GM18517 (cell line): ENCODE results near the gene KLF7.

ENCODE experiments used
- ATAC-seq: cut with Tn5 transposase; IDR thresholded peaks from one replicate; pipeline ENCODE4 v1.9.1; 2021; ENCODE audit warnings: mild to moderate bottlenecking, moderate library complexity; ENCODE audit not compliant: unreplicated experiment

The KLF7 gene

DNA sequence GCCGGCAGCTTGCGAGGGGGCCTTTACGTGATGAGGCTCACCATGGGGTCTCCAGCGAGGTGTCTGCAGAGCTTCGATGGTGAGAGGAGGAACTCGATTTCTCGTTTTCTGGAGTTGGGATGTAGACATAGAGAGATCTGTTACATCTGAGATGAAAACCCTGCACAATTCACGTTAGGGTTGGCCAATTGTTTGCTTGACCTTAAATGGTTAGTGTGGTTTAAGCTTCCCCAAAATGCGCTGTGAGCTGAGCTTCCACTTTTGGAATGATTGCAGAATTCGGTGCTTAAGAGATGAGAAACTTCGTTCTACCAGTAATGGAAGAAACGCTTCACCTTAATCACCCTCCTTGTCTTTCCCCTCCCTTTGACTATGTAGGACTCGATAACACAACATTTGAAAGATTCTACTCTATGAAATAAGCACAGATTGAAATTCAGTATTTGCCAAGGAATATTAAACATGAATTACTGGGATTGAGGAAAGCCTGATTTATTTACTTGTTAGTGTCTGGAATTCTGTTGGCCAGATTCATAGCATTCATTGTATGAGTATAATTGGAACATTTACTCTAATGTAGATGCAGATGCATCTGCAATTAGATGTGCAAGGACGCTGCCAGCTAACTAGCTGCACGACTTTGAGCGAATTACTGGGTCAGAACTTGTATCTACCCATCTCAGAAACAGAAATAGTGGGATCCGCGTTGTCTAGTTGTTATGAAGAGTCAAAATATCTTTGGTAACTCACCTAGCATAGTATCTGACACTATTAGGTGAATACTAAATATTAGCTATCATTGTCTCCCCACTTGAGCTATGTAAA lies 1.6 kb upstream of the KLF7 start:
- ATAC-seq: peak; percentile 0

DNA sequence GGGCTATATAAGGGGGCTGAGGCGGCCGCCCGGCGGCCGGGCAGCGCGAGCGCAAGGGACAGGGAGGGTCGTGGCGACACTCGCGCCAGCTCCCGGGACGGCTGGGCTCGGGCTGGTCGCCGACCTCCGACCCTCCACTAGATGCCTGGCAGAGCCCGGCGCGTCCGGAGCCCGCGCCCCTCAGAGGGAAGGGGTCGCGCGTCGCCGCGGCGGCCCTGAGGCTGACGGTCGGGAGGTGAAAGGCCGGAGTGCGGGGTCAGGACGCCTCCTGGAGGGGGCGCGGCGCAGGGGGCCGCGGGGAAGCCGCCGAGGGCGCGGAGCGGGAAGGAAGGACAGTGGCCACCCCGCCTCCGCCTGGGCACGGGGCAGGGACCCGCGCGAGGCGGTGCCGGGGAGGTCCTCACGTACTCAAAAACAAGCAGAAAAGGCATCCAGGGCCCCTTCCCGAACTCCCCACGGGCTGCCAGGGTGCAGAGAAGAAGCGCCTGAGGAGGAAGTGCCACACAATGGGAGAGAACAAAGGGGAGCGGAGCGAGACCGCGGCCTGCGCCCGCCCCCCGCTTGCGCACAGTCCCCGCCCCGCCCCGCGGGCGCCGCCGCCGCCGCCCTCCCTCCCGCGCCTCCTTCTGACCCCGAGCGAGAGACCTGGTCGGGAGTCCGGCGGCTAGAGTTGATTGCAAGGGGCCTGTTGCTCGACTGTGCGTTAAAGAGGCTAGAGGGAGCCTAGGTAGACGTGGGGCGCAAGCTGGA lies 776 bp upstream of the KLF7 start:
- peak; percentile 46 for ATAC-seq

DNA sequence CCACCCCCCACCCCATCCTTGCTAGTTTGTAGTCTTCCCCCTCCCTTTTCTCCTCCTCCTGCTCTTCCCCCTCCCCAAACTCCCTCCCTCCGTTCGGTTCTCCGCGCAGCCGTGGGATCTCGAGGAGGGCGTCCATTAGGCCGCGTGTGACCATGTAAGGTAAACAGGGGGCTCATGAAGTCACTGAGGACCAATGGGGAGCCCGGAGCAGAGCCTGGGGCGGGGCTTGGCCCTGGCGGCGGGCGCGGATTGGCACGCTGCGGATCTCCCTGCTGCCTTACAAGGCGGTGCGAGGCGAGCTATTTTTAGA lies 246 bp upstream of the KLF7 start:
- ATAC-seq: peak; percentile 90

GRCh38 chr2:207164006-207164831 lies 1.5 kb downstream of the KLF7 start:
- ATAC-seq: no peak

- ATAC-seq: no peak
Measured at GRCh38 chr2:207163756-207164005, 2.1 kb downstream of the KLF7 start.

- no peak for ATAC-seq
Measured at GRCh38 chr2:207163053-207163755, 2.5 kb downstream of the KLF7 start.

DNA sequence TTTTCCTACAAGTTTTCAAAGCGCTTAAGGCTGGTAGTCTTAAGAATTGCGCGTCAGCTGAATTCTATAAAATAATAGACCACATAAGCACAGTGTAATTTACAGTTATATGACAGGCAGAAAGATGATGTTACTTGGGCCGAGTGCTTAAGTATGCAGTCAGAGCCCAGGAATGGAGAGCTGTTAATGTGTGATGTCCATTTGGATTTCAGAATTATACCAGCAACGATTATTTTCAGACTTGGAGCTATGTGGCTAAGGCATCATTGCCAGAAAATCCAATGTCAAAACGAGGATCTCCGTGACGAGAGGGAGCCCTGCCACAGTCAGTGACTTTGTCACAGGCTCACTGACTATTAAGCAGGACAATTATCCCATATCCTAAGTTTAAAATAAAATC lies 3.4 kb downstream of the KLF7 start:
- no peak for ATAC-seq

GRCh38 chr2:207161247-207162123 lies 4.3 kb downstream of the KLF7 start:
- no peak for ATAC-seq

DNA sequence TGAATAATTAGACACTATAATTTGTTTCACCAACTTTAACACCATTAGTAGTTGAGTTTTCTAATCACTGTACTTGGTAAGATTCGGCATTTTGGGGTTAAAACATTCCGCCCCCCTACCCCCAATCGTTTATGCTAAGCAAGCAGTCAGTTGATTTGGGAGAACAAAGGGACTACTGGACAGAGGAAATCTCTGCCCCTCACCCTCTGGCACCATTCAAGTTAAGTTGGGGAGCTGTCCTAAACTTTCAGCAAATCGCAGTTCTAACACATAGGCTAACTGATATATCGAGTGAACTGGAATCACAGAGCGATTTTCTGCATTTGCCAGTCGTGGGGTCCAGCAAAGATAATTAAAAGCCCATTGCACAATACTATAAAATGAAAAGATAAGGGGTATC lies 5.6 kb downstream of the KLF7 start:
- ATAC-seq: no peak

DNA sequence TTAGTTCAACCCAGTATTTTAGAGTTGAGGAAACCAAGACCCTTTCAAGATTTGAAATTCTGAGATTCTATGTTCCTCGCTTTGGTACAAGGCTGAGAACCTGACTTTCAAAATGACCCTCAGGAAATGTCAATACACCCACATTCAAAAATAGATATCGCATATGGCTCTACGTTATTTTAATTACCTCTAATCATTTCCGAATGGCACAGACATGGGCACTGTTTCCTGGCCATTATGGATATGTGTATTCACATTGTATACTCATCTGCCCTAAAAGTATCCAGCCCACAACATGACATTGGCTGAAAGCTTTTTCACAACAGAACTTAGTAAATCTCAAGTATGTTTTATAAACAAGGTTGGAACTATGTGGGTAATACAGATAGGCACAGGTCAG lies 6.7 kb downstream of the KLF7 start:
- ATAC-seq: no peak

DNA sequence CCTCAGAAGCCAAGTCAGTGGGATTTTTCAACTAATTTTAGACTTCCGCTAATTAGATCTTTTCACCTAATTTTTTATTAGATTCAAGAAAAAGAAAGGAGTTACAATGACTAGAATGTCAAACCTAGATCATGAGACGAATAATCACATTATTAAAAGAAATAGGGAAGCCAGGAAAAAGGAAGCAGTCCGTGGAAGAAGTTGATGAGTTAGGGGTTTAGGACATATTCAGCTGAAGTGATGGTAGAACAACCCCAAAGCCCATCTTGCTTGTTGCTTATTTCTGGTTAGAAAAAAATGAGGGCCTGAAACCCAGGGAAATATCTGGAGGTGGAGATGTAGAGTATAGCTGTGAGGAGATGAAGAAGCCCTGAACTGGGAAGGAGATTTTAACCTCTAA lies 8.0 kb downstream of the KLF7 start:
- no peak for ATAC-seq

- no peak for ATAC-seq
Measured at GRCh38 chr2:207157162-207157481, 8.6 kb downstream of the KLF7 start.

DNA sequence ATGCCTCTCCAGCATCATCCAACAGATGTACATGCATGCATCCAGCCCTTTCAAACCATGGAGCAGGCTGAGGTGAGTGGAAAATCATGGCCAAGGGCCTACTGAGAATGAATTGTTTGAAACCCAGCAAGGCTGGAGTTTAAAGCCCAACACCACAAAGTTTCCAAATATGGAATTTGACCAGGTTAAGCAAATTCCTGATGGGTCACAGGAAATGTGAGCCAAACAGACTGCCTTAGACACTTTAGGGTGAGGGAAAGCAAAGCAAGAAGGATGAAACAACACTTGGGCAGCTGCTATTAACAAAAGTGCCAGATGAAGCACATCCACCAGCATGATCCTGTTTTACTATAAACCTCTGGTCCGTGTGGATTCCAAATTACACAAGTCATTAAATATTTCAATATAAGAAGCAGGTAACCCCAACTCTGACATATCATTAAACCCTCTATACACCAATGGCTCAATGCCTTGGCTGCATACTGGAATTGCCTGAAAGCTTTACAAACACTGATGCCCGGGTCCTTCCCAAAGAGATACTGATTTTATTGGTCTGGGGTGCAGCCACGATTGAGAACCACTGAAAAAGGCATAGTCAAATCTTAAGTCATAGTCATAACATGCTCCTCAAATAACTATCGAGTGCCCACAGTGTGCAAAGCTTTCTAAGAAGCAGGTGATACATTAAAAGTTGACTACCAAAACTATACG lies 9.1 kb downstream of the KLF7 start:
- peak; percentile 67 for ATAC-seq

- ATAC-seq: no peak
Measured at GRCh38 chr2:207155516-207156444, 10.0 kb downstream of the KLF7 start.

DNA sequence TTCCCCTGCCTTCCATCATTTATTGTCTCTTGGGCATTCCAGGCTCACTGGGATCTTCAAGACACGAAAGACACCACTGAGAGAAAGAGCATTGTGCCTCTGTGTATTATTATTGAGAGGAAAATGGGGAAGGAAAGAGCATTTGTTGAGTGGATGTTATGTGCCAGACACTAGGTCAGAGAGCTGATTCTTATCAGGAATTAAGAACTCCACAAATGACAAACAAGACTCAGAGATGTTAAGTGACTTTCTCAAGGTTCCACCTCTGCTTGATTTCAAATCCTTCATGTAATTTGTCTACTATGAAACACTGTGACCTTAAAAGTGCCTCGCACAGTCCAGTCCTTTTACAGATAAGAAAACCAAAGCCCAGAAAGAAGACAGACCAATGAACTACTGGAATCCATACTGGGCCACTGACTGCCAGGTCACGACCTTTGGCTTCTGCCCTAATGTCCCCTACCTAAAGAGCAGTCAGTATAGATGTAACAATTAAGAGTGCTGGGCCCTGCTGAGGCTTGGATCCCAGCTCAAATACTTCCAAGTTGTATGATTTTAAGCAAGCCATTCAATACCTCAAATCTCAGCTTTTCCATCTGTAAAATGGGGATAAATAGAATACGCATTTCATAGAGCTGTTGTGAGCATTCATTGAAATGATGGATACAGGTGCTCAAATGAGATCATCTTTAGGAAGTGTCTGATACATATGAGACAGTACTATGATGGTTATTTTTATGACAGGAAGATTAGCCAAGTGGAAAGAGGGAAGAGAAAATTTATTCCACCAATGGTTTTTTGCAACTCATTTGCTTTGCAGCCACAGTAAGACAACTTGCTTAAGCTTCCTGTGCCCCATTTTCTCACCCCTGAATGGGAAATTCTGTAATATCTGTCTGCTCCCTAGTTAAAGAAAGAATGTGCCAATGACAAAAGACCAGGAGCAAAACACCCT lies 10.9 kb downstream of the KLF7 start:
- ATAC-seq: no peak

- ATAC-seq: no peak
Measured at GRCh38 chr2:207153266-207153975, 12.3 kb downstream of the KLF7 start.

DNA sequence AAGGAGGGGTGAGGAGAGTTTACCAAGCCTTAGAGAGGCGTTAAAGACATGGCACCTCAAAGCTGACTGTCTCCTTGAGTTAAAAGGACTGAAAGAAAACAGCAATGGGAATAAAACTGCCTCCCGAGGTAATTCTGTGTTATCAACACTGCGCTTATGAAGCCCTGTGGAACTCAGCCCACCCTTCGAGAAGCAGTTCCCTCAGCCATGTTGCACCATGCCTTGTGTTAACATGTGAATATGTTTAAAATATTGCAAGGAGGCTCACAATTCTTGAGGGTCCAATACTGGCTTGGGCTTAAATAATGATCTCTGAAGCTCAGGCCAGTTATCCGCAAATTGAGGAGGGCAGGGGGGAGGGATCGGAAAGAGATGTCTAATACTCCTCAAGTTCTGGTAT lies 14.7 kb downstream of the KLF7 start:
- no peak for ATAC-seq
